Measurements from ENCODE around the gene EIF4A3.
"Not testable (repeated sequence)": the region's sequence is repeated elsewhere in the genome, so short reads cannot be mapped to it uniquely, and the experiment has no call there.

The EIF4A3 gene

DNA sequence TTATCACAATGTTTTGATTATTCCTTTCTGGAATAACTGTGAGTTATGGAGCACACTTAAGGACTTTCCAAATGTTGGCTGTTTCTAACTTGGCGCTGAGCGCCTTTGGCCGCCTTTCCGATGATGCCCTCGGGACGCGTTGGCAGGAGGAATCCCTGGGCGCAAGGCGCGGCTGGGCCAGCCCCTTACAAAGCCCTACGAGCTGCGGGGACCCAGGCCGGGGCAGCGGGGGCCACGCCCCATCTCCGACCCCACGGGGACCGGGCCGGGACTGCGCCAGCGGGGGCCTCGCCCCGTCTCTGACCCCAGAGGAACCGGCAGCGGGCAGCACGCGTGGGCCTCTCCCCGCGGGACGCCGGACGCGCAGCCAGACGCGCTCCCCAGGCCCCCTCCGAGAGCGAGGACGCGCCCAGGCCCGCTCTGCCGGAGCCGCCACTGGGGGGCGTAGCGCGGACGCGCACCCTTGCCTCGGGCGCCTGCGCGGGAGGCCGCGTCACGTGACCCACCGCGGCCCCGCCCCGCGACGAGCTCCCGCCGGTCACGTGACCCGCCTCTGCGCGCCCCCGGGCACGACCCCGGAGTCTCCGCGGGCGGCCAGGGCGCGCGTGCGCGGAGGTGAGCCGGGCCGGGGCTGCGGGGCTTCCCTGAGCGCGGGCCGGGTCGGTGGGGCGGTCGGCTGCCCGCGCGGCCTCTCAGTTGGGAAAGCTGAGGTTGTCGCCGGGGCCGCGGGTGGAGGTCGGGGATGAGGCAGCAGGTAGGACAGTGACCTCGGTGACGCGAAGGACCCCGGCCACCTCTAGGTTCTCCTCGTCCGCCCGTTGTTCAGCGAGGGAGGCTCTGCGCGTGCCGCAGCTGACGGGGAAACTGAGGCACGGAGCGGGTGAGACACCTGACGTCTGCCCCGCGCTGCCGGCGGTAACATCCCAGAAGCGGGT is 45.6 kb downstream of the EIF4A3 start, which contains the start of gene GAA:
Gene GAA (plus strand): TSS at position 571 of the 935 bp plus-strand sequence. CDS start 3,006 bp downstream, outside the sequence.
- DNase-seq (ENCODE audit: low read depth in 1 of 2, low spot score in 1 of 2) = peak; percentile 70 to 84

DNA sequence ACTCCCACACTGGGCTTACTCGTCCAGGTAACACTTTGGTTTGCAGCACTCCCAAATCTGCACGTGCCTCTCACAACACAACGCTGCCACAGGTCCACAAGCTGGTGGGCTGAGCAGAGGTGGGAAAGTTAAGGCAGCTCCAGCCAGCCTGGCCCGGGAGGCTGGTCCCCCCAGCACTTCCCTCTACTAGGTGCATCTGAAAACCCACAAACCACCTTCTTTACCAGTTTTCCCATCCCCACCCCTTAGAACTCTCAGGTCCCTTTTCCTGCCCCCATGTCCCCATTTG is 46.9 kb downstream of the EIF4A3 start:
- no peak for DNase-seq (ENCODE audit: low read depth in 1 of 2, low spot score in 1 of 2)

DNA sequence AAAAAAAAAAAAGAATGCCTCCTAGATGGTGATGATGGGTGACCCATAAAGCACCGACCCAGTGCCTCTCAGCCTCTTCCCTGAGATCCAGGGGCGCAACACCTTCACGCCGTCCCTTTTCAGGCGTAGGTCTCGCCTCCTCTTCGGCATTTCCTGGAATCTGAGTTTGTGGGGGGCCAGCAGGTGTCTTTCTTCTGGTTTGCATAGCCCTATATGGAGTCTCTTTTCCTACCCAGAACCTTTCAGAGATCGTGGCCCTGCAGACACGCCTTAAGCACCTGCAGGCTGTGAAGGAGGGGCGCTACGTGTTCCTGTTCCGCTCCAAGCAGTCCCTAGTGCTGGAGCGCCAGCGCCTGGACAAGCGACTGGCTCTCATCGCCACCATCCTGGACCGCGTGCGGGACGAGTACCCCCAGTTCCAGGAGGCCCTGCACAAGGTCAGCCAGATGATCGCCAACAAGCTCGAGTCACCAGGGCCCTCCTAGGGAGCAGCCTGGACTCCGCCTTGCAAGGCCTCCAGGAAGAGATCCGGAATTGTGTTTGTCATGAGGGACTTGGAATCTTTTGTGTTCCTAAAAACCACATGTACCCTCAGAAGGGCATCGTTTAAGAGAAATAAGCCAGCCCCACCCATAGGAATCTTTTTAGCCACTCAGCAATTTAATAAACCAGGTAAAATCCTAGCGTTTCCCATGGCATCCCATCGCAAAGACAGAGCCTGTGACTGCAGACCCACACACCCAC is 47.5 kb downstream of the EIF4A3 start:
- no peak for DNase-seq (ENCODE audit: low read depth in 1 of 2, low spot score in 1 of 2)

DNA sequence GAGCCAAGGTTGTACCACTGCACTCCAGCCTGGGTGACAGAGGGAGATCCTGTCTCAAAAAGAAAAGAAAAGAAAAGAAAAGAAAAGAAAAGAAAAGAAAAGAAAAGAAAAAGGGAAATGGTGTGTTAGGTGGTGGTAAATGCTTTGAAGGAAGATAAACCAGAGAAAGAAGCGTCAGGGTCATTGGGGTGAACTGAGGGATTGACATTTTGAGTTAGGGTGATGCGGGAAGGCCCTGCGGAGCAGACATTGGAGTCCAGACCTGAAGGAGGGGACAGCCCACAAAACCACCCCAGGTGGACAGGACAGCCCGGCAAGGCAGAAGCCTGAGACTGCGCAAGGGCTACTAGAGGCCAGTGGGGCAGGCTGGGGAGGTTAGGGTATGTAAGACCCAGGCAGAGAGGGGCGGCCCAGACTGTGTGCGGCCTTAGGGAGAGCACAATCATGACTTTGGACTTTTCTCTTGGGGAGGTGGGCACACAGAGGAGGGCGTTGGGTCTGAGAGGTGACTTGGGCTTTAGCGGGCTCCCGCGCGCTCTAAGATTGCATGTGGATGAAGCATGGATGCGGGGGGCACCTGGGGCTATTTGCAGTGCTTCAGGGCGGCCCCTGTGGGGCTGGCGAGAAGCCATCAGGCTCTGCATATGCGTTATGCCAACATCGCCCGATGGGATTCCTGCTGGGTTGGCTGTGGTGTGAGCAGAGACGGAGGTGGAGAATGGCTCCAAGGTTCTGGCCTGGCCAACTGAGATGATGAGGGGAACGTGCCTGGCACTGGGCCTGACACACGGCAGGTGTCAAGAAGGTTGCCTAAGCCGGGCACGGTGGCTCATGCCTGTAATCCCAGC is 48.9 kb downstream of the EIF4A3 start:
- DNase-seq (ENCODE audit: low read depth in 1 of 2, low spot score in 1 of 2) = no peak

DNA sequence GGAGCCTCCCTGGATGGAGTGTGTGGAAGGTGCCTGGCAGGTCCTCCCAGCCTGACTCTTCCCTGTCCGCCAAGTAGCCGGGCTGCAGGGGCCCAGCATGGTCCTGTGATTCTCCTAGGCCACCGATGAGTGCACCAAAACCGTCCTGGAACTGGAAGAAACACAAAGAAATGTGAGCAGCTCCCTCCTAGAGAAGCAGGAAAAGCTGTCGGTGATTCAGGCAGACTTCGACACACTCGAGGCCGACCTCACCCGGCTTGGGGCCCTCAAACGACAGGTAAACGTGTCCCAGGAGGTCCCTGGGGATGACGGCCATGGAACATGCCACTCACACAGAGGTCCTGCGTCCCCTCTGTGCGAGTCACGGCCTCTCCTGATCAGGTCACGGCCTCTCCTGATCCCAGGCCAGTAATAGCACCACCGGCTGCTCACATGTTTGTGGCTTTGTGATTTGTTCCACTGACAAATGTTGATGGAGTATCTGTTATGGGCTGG is 49.8 kb downstream of the EIF4A3 start:
- DNase-seq (ENCODE audit: low read depth in 1 of 2, low spot score in 1 of 2) = no peak

DNA sequence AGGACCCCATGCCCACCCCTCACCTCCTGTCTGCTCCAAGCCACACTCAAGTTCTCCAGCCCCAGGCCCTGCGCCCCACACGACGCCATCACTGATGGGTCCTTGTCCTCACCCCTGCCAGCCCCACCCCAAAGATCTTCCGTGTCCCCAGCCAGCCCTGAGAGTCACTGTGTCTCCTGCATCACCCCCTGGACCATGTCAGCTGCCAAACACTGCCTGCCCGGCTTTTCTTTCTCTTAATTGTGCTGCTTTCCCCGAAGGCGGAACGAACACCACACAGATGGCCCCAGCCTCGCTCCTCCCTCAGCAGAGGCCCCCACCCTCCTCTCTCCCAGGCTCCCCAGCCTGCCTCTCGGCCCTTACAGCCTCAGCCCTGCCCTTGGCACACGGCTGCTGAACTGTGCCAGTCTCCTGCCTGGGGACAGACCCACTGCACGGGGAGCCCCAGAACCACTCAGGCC is 50.3 kb downstream of the EIF4A3 start:
- no peak for DNase-seq (ENCODE audit: low read depth in 1 of 2, low spot score in 1 of 2)

DNA sequence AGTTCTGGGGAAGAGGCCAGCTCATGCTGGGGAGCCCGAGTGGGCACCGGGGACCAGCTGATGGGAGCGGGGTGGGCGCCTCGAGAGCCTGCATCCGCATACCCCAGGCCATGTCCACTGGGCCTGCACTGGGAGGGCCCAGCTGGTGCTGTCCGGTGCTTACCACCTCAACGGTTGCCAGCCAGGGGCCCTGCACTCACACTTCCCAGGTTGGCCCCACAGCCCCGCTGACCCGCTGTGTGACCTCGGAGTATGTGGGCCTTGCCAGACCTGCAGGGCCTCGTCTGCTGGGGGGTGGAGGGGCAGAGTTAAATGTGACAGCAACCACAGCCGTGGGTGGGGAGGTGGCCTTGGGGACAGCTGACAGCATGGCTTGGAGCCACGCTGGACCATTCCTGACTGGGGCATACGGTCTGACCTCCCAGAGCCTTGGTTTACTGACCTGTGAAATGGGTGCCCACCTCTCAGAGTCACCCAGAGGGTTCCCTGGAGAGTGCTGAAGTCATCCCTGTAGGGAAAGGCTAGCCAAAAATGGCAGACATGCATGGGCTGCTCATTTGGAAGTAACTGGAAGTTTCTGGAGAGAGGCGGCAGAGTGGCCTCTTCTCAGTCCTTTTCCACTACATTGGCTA is 51.0 kb downstream of the EIF4A3 start:
- no peak for DNase-seq (ENCODE audit: low read depth in 1 of 2, low spot score in 1 of 2)

DNA sequence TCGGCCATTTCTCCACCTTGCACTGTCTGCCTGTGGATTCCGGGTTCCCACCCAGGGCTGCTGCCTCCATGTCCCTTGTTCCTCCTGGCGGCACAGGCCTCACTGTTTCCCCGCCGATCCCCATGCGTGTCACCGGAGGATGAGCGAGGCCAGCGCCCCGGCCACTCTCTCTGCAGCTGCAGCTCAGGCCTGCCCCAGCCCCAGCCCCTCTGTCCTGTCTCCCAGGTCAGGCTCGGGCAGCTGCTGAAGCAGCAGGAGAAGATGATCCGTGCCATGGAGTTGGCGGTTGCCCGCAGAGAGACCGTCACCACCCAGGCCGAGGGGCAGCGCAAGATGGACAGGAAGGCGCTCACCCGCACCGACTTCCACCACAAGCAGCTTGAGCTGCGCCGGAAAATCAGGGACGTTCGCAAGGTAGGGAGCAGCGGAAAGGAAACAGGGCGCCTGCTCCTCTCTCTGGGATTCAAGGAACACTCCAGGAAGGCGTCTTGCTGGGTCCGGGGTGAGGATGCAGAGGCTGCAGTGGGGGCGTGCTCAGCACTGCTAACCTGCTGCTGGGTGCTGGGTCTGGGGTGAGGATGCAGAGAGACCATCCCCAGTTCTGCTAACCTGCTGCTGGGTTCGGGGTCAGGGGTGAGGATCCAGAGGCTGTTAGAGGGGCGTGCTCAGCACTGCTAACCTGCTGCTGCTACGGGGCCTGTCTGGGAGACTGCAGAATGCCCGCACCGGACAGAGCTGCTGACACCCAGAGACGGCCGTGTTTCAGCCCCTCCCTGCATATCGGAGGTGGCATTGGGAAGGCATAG is 51.7 kb downstream of the EIF4A3 start:
- DNase-seq (ENCODE audit: low read depth in 1 of 2, low spot score in 1 of 2) = no peak

DNA sequence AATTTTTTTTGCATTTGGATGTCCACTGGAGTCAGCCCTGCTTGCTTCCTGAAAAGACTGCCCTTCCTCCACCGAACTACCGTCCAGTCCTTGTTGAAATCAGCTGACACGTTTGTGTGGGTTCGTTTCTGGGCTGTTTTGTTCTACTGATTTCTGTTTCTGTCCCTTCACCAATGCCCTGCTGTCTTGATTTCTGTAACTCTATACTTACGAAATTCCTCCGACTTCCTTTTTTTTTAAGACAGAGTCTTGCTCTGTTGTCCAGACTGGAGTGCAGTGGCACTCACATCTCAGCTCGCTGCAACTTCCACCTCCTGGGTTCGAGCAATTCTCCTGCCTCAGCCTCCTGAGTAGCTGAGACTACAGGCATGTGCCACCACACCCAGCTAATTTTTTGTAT is 54.0 kb downstream of the EIF4A3 start:
- no peak for DNase-seq (ENCODE audit: low read depth in 1 of 2, low spot score in 1 of 2)

DNA sequence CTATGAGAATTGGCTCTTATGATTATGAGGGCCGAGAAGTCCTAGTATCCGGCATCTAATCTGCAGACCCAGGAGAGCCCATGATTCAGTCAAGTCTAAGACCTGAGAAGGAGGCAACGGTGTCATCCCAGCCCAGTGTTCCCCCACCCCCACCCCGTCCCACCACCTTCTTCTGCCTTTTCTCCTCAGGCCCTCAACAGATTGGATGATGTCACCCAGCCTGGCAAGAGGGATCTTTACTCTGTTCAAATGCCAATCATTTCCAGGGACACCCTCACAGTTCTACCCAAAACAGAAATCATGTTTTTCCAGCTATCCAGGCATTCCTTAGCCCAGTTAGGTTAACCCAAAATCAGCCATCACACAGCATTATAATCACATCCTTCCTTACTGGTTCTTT is 55.6 kb downstream of the EIF4A3 start:
- no peak for DNase-seq (ENCODE audit: low read depth in 1 of 2, low spot score in 1 of 2)

DNA sequence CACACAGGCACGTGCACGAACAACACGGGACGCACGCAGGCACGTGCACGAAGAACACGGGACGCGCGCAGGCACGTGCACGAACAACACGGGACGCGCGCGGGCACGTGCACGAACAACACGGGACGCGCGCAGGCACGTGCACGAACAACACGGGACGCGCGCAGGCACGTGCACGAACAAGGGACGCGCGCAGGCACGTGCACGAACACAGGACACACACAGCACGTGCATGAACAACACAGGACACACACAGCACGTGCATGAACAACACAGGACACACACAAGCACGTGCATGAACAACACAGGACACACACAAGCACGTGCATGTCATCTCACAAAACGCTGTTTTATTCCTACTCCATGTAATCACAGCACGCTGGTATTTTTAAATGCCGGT is 56.8 kb downstream of the EIF4A3 start:
- not testable (repeated sequence) for DNase-seq (ENCODE audit: low read depth in 1 of 2, low spot score in 1 of 2)

DNA sequence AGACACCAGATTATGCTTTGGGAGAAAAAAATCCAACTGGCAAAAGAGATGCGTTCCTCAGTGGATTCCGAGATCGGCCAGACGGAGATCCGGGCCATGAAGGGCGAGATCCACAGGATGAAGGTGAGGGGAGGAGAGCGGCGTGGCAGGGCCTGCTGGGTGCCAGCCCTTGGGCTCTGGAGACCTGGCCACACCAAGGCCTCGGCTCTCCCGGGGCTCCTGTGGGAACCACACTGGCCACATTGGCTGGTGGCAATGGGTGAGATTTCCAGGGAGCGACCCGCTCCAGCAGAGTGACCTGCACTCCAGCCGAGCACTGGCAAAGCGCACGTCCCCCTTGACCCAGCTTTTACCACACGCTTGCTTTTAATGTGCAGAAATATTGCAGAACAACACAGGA is 57.2 kb downstream of the EIF4A3 start:
- DNase-seq (ENCODE audit: low read depth in 1 of 2, low spot score in 1 of 2) = no peak

DNA sequence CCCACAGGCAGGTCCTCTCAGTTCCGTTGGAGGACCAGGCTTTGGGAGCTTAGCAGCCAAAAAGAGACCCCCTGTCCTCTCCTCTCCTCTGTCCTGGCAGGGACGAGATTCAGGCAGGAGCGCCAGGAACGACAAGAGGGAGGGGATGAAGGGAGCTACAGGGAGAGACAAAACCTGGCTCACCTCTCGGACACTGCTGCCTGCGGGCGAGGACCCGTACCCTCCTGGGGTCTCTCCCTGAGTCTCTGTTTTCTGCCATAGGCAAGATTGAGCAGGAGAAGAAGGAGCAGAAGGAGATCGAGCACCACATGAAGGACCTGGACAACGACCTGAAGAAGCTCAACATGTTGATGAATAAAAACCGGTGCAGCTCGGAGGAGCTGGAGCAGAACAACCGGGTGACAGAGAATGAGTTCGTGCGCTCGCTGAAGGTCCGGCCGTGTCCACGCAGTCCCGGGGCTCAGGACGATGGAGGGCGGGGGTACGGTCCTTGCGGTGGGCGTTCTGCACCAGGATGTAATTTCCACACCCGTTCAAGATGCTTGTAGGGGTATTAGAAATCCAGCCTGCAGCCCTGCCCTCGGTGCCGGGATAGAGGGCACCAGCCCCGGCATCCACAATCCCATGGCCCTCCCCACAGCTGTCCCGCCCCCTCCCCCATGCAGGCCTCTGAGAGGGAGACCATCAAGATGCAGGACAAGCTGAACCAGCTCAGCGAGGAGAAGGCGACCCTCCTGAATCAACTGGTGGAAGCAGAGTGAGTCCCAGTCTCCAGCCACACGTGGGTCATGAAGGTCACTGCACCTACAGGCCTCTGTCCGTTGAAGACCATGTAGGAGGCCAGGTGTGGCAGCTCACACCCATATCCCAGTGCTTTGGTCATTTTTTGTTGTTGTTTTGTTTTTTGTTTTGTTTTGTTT is 59.3 kb downstream of the EIF4A3 start:
- no peak for DNase-seq (ENCODE audit: low read depth in 1 of 2, low spot score in 1 of 2)

DNA sequence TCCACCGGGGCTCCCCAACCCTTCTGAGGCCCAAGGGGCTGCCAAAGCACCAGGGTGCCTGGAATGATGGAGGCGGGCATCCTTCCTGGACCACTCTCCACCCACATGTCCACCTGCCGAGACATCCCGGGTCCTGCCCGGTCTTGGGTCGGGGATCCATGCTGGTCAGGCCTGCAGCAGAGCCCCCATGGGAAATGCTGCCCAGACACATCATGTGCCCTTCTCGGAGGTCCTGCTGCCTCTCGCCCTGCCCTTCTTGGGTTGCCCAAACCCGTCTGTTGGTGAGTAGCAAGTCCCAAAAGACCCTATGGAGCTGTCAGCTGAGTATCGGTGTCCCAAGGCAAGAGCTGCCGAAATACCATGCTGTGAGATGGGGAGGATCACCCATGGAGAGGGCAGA is 60.3 kb downstream of the EIF4A3 start:
- DNase-seq (ENCODE audit: low read depth in 1 of 2, low spot score in 1 of 2) = no peak

DNA sequence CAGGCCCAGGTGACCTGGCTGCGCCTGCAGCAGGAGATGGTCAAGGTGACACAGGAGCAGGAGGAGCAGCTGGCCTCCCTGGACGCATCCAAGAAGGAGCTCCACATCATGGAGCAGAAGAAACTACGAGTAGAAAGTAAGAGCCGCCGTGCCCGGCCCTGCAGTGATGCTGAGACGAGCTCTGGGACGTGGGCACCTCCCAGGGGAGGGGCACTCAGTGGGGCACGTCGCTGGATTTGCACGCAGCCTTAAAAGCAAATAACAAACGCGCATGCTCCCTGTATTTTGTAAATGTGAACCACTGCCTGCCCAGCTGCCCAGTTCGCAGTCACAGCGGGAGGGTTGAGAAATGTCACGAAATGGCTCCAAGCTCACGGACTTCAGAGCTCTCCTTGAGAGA is 60.8 kb downstream of the EIF4A3 start:
- DNase-seq (ENCODE audit: low read depth in 1 of 2, low spot score in 1 of 2) = no peak

DNA sequence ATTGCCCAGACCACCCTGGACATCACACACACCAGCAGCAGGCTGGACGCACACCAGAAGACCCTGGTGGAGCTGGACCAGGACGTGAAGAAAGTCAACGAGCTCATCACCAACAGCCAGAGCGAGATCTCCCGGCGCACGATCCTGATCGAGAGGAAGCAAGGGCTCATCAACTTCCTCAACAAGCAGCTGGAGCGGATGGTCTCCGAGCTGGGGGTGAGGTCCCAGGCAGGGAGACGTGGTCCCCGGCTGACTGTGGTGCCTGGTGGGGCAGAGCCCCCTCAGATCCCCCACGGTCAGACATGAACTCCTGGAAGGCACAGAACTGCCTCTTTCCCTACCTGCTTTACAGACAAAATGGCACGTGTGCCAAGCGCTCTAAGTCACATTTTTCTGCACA is 62.2 kb downstream of the EIF4A3 start:
- DNase-seq (ENCODE audit: low read depth in 1 of 2, low spot score in 1 of 2) = no peak
